Loucy (cell line): Measurements from ENCODE around the gene ENO1.

Experiments
- H2AFZ ChIP-seq: fragments of 200-600 bp; sonication (generic); 2 replicates; pipeline ENCODE4 v1.6.0; 2016; ENCODE audit warnings: antibody characterized with exemption, mild to moderate bottlenecking, low read length, moderate library complexity
- H3F3A ChIP-seq: fragments of 200-600 bp; 2 replicates; pipeline ENCODE4 v1.6.0; 2016; ENCODE audit warnings: antibody characterized with exemption, low read depth, mild to moderate bottlenecking
- H3K27me3 ChIP-seq: fragments of 200-600 bp; sonication (generic); 2 replicates; pipeline ENCODE4 v1.6.1; 2014; ENCODE audit warnings: low read length, mild to moderate bottlenecking; ENCODE audit not compliant: insufficient read depth, poor library complexity, severe bottlenecking
- H3K36me3 ChIP-seq: fragments of 200-600 bp; sonication (generic); 2 replicates; pipeline ENCODE4 v1.6.1; 2016; ENCODE audit warnings: low read length; ENCODE audit not compliant: insufficient read depth
- H3K4me1 ChIP-seq: fragments of 200-600 bp; sonication (generic); 2 replicates; pipeline ENCODE4 v1.5.1; 2014; ENCODE audit warnings: low read length, mild to moderate bottlenecking; ENCODE audit not compliant: insufficient read depth, poor library complexity, severe bottlenecking
- H3K4me2 ChIP-seq: fragments of 200-600 bp; sonication (generic); 2 replicates; pipeline ENCODE4 v1.6.0; 2014; ENCODE audit warnings: antibody characterized with exemption, low read length, low read depth, mild to moderate bottlenecking; ENCODE audit not compliant: poor library complexity, severe bottlenecking
- H3K4me3 ChIP-seq: fragments of 200-600 bp; sonication (generic); 2 replicates; pipeline ENCODE4 v1.5.1; 2014; ENCODE audit warnings: low read length, mild to moderate bottlenecking, mixed read lengths; ENCODE audit not compliant: poor library complexity, severe bottlenecking
- H3K79me2 ChIP-seq: fragments of 200-600 bp; sonication (generic); 2 replicates; pipeline ENCODE4 v1.6.1; 2014; ENCODE audit warnings: low read length; ENCODE audit not compliant: insufficient read depth
- H3K9ac ChIP-seq: fragments of 200-600 bp; sonication (generic); 2 replicates; pipeline ENCODE4 v1.6.0; 2014; ENCODE audit warnings: mild to moderate bottlenecking, low read depth, low read length, moderate library complexity; ENCODE audit not compliant: poor library complexity, severe bottlenecking
- H3K9me2 ChIP-seq: fragments of 200-600 bp; sonication (generic); replicated peaks from 2 replicates; pipeline ENCODE4 v1.6.1; 2016; ENCODE audit warnings: low read depth, low read length, mixed read lengths
- H3K9me3 ChIP-seq: fragments of 200-600 bp; sonication (generic); 2 replicates; pipeline ENCODE4 v1.6.1; 2014; ENCODE audit warnings: mild to moderate bottlenecking, antibody characterized with exemption, low read length, low read depth; ENCODE audit not compliant: insufficient read depth
- H4K20me1 ChIP-seq: fragments of 200-600 bp; sonication (generic); 2 replicates; pipeline ENCODE4 v1.6.0; 2014; ENCODE audit warnings: antibody characterized with exemption, low read length, mild to moderate bottlenecking; ENCODE audit not compliant: insufficient read depth, poor library complexity, severe bottlenecking
- CTCF ChIP-seq: fragments of 200-600 bp; sonication (generic); conservative IDR thresholded peaks from 2 replicates; pipeline ENCODE4 v1.5.1; 2014; ENCODE audit warnings: mild to moderate bottlenecking, antibody characterized with exemption, low read length
- EZH2phosphoT487 ChIP-seq: fragments of 200-600 bp; IDR thresholded peaks from 2 replicates; pipeline ENCODE4 v1.6.1; 2018; ENCODE audit warnings: antibody characterized with exemption, mild to moderate bottlenecking, moderate library complexity, borderline replicate concordance

Gene ENO1

GRCh38 chr1:8905582-8906191, 27.2 kb upstream of the ENO1 start:
- no peak overlapping the region for H3K4me2 ChIP-seq
- no peaks in the 10 kb centered on the region for H3K36me3 ChIP-seq
- 0 out of 2 replicates have a peak overlapping the region, but pooled peaks have one; percentile 0 for H2AFZ ChIP-seq
- H3K9ac ChIP-seq: no peak overlapping the region
- no peaks in the 10 kb centered on the region for H3K9me3 ChIP-seq
- no peaks in the 10 kb centered on the region for H3K79me2 ChIP-seq
- TF ChIP-seq CTCF (no peak), EZH2phosphoT487 (no peak)
- no peaks in the 10 kb centered on the region for H3K27me3 ChIP-seq
- no peaks in the 10 kb centered on the region for H3K9me2 ChIP-seq
- H3K4me1 ChIP-seq: peaks cover 3% of the 10 kb centered on the region
- no peaks in the 10 kb centered on the region for H4K20me1 ChIP-seq
- H3K4me3 ChIP-seq: no peak overlapping the region
- no peaks in the 10 kb centered on the region for H3F3A ChIP-seq

DNA sequence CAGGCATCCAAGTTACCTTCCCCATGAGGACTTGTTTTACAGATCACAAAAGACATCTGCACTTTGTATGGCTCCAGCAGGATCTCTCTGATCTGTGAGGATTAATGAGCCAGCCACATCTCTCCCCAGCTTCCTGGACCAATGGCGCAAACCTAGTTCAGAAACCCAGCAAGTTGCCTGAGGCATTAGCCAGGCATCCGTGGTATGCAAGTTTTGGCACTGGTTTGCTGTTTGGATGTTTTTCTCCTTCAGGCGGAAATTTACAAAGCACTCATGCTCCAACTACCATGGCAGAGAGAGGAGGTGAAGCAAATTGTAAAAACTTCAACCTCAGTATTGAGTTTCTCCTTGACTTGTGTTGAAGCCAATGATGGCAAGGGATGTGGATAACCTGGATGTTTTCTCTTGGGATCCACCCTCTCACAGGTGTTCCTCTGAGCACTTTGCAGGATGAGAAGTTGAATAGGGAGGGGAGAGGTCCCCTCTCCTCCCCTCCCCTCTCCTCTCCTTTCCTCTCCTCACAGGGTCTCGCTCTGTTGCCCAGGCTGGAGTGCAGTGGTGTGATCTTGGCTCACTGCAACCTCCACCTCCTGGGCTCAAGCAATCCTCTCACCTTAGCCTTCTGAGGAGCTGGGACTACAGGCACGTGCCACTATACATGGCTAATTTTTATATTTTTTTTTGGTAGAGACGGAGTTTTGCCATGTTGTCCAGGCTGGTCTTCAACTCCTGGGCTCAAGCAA, 25.6 kb upstream of the ENO1 start:
- H3K9me3 ChIP-seq: no peaks in the 10 kb centered on the region
- H3K36me3 ChIP-seq: no peaks in the 10 kb centered on the region
- no peak overlapping the region for H2AFZ ChIP-seq
- H3F3A ChIP-seq: no peaks in the 10 kb centered on the region
- H3K4me3 ChIP-seq: no peak overlapping the region
- H3K4me2 ChIP-seq: no peak overlapping the region
- H3K4me1 ChIP-seq: peaks cover 3% of the 10 kb centered on the region
- no peaks in the 10 kb centered on the region for H3K79me2 ChIP-seq
- H4K20me1 ChIP-seq: no peaks in the 10 kb centered on the region
- H3K9me2 ChIP-seq: no peaks in the 10 kb centered on the region
- no peak overlapping the region for H3K9ac ChIP-seq
- TF ChIP-seq EZH2phosphoT487 (no peak), CTCF (no peak)
- H3K27me3 ChIP-seq: no peaks in the 10 kb centered on the region

DNA sequence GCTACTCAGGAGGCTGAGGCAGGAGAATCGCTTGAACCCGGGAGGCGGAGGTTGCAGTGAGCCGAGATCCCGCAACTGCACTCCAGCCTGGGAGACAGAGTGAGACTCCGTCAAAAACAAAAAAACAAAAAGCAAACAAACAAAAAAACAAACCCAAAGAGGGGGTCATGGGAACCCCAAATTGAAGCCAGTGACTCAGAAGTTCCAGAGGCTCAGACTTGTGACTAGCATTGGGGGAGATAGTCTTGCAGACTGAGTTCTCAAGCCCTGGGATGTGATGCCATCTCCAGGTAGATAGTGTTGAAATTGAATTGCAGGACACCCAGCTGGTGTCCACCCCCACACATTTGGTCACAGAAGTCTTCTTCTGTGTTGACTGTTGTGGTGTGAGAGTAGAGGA, 24.9 kb upstream of the ENO1 start:
- H3K4me2 ChIP-seq: no peak overlapping the region
- H3K27me3 ChIP-seq: no peaks in the 10 kb centered on the region
- no peak overlapping the region for H2AFZ ChIP-seq

More for the DNA sequence above, 24.9 kb upstream of the ENO1 start:
- H3K9me3 ChIP-seq: no peaks in the 10 kb centered on the region
- no peaks in the 10 kb centered on the region for H3F3A ChIP-seq
- H3K36me3 ChIP-seq: no peaks in the 10 kb centered on the region
- H4K20me1 ChIP-seq: no peaks in the 10 kb centered on the region
- H3K4me3 ChIP-seq: no peak overlapping the region
- TF ChIP-seq EZH2phosphoT487: no peak
- TF ChIP-seq CTCF: 0 out of 2 replicates have a peak, but pooled peaks have one; percentile 11
- no peaks in the 10 kb centered on the region for H3K9me2 ChIP-seq
- H3K79me2 ChIP-seq: no peaks in the 10 kb centered on the region
- H3K4me1 ChIP-seq: peaks cover 3% of the 10 kb centered on the region
- no peak overlapping the region for H3K9ac ChIP-seq
